NCI-H446 treated with DMSO at 0.1 percent for 48 hours (cell line): ENCODE measurements around the gene LHX5.
A peak's percentile ranks its signal among the peaks of the same experiment; 100 is the strongest.

ENCODE experiments used
- DNase-seq: peaks from one replicate; lab custom pipeline; 2025; lab: John Stamatoyannopoulos, UW

The LHX5 gene

DNA sequence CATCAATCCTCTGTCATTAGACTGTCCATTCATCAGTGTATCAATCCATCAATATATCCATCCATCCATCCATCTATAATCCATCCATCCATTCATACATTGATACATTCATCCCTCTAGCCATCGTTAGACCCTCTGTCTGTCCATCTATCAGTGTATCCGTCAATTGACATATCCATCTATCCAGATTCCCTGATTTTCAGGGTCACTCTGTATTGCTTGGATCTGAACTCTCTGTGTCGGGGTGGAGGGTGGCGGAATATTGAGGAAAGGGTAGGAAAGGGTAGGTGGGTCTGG is 32.4 kb downstream of the LHX5 start:
- no peak for DNase-seq

DNA sequence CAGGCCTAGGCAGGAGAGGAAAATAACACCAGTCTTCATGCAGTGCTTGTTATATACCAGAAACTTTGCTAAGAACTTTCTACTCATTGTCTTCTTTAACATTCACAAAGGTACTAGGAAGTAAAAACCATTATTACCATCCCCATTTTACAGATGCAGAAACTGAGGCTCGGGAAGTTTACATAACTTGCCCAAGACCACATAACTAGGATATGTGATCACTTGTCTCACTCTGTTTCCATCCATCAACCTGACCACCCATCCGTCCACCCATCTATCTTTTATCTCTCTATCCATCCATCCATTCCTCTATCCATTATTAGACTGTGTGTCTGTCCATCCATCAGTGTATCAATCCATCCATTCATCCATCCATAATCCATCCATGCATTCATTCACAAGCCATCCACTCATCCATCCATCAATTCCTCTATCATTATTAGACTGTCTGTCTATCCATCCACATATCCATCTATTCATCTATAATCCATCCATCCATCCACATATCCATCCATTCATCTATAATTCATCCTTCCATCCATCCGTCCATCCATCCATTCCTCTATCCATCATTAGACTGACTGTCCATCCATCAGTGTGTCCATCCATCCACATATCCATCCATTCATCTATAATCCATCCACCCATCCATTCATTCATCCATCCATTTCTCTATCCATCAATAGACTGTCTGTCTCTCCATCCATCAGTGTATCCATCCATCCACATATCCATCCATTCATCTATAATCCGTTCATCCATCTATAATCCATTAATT is 33.0 kb downstream of the LHX5 start:
- DNase-seq, result no peak

DNA sequence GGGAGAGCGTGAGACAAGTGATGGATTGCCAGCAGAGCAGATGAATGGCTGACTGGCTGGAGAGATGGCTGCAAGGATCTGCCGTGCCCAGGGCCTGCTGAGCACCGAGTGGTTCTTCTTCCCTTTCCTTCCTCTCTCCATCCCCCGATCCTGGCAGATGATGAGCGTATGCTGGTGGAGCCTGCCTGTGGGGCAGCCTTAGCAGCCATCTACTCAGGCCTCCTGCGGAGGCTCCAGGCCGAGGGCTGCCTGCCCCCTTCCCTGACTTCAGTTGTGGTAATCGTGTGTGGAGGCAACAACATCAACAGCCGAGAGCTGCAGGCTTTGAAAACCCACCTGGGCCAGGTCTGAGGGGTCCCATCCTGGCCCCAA is 34.0 kb downstream of the LHX5 start:
- DNase-seq, result no peak

DNA sequence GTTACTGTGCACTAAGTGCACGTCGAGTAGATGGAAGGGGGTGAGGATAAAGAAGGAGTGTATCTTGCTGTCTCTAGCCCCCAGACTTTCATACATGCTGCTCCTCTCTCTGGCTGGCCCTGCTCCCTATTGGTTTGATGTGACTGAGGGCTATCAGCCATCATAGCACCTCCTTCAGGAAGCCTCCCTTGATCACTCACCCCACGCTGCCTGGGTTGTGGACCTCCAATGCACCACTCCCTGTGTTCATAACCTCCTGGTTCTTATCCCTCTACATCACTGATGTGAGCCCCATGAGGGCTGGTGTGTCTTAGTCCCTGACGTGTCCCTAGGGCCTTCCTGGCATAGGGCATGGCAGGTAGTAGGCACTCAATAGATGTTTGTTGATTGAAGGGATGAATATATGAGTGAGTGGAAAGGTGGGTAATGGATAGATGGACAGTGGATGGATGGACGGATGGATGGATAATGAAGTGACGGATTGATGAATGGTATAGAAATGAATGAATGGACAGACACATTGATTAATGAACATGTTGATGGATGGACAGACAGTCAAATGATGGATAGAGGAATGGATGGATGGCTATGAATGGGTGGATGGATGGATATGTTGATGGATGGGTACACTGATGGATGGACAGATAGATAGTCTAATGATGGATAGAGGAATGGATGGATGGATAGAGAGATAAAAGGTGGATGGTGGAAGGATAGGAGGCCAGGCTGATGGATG is 34.5 kb downstream of the LHX5 start:
- DNase-seq, result no peak

DNA sequence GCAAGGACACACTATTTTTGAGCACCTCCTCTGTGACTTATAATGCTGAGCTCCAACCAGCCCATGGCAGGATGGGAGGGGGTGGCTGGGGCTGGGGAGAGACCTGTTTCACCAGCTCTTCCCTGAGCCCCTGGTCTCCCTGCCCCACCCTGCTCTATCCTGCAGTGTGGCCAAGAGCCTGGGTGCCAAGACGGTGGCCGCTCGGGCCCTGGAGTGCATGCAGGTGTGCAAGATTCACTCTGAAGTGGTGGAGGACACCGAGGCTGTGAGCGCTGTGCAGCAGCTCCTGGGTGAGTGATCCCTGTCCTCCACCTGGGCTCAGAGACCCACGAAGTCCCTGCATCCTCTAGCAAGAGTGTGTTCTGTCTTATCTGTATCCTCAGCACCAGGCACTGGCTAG is 35.1 kb downstream of the LHX5 start:
- DNase-seq, result no peak

DNA sequence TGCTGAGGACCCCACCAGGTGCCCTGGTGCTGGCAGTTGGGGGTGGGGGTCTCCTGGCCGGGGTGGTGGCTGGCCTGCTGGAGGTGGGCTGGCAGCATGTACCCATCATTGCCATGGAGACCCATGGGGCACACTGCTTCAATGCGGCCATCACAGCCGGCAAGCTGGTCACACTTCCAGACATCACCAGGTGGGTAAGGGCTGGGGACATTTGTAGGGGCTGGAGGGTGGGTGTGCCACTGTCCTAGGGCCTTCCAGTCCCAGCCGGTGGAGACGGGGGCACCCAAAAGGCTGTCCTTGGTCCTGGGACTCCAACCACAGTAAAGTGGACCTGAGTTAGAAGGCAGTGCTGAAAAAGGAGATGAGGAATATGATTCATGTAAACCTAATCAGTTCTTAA is 36.3 kb downstream of the LHX5 start:
- DNase-seq, result no peak

DNA sequence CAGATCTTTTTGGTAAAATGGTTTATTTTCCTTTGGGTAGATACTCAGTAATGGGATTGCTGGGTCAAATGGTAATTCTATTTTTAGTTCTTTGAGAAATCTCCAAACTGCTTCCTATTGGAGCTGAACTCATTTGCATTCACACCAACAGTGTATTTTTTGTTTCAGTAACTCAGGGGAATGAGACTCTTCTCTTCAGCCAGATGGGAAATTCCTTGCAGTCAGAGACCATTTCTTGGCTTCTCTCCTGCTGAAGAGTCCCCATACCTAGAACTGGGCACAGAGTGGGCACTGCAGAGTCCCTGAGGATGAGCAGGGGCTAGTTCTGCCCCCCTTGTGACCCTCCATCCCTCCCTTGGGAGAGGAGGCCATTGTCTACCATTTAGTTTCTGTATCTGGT is 38.7 kb downstream of the LHX5 start:
- DNase-seq, result no peak

DNA sequence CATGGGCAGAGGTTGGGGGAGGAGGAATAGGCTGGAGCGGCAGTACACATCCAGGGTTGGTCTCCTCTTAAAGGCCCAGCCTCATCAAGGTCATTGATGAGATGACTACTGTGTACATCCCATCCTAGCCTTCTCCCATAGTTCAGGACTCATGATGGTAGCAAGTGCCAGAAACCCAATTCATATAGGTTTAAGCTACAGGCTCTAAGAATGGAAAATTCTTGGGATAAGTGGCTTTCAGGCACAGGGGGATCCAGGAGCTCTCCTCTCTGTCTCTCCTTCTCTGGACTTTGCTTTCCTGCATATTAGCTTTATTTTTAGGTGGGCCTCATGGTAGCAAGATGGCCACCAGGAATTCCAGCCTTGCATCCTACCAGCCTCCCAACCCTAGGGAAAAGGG is 43.2 kb downstream of the LHX5 start:
- DNase-seq, result no peak

DNA sequence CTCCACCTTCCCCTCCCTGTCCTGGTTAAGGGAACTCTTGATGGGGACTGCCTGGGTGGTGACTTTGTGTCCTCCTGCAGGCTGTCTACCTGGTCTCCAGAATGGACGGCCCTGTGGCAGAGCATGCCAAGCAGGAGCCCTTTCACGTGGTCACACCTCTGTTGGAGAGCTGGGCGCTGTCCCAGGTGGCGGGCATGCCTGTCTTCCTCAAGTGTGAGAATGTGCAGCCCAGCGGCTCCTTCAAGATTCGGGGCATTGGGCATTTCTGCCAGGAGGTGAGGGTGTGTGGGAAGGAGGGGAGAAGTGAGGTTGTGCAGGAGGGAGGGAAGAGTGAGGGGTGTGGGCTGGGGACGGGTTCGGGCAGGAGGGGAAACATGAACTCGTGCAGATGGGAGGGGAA is 43.8 kb downstream of the LHX5 start:
- DNase-seq, result no peak

DNA sequence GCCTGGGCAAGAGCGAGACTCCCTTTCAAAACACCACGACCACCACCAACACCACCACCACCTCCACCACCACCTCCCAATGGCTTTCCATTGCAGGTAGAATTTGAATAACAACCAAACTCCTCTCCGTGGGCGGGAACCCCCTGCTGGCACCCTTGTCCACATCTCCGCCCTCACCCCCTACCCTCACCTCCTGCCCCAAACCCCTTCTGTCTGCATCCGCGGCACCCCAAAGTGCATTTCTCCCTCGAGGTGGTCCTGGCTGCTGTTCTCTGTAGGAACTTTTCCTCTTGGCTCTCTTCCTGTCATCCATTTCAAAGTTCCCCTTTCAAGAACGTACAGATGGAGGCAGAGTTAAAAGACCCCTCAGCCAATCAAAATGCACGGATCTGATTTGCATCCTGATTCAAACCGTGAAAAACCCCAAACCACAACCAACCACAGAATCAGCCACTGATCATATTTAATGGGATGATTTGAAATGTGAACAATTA is 45.7 kb downstream of the LHX5 start:
- no peak for DNase-seq

DNA sequence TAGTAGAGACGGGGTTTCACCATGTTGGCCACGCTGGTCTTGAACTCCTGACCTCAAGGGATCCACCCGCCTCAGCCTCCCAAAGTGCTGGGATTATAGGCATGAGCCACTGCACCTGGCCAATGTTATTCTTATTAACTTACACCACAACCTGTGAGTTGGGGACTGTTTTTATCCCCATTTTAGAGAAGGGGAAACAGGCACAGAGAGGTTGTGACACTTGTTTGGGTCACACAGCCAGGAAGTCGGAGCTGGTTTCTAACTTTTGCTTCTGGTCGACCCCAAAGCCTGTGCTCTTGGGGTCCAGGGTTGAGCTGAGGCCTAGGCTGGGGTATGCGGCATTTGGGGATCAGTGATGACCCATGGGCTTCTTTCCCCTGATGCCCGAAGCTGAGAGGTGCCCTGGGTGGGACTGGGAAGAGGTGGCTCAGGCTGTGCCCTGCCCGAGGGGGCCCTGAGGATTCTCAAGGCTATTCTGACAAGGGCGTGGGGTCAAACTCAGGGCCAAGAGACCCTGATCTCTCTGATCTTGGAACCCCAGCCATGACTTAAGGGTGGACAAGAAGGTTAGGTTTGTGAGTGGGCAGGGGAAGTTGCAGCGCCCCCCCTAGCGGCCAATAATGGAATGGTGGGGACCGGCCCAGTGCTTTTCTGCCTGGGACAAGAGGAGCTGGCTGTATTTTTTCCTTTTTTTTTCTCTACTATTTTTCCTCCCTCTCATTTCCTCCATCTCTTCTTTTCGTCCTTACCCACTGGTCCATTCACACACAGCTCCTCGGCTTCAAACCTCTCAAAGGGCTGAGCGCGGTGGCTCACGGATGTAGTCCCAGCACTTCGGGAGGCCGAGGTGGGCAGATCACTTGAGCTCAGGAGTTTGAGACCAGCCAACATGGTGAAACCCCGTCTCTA is 46.5 kb downstream of the LHX5 start:
- no peak for DNase-seq

DNA sequence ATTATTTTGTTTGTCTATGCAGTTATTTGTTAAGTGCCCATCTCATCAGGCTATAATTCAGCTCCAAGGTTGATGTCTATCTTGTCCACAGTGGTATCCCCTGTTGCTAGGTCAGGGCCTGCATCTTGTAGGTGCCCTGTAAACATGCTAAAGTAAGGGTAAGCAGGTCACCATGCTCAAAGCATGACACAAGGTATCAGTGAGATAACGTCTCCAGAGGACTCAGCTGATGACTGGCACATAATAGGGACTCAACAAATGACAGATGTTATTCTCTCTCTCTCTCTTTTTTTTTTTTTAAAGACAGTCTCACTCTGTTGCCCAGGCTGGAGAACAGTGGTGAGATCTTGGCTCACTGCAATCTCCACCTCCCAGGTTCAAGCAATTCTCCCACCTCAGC is 47.2 kb downstream of the LHX5 start:
- no peak for DNase-seq

DNA sequence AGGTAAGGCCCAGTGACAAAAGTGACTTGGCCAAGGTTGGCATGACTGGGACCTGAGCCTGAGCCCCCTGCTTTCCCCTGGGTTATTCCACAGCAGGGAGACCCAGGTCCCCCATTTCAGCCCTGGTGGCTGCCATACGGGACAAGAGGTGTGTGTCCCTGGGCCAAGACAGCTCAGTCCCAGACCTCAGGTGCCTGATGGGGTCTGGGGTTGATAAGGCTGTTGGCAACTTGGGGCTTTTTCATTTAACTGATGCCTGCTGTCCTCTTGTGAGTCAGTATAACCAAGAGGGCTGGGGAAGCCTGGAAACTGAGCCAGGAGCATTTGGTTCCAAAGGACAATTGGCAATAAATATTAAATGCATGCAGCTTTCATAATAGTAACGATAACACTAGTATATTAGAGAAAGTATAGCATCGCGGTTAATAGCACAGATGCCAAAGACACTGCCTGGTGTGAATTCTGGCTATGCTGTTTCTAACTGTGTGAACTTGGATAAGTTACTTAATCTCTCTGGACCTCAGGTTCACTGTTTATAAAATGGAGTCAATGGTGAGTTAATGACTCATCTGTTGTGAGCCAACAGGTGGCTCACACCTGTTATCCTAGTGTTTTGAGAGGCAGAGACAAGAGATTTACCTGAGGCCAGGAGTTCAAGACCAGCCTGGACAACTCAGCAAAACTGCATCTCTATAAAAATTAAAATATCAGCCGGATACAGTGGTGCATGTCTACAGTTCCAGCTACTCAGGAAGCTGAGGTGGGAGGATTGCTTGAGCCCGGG is 48.6 kb downstream of the LHX5 start:
- no peak for DNase-seq

DNA sequence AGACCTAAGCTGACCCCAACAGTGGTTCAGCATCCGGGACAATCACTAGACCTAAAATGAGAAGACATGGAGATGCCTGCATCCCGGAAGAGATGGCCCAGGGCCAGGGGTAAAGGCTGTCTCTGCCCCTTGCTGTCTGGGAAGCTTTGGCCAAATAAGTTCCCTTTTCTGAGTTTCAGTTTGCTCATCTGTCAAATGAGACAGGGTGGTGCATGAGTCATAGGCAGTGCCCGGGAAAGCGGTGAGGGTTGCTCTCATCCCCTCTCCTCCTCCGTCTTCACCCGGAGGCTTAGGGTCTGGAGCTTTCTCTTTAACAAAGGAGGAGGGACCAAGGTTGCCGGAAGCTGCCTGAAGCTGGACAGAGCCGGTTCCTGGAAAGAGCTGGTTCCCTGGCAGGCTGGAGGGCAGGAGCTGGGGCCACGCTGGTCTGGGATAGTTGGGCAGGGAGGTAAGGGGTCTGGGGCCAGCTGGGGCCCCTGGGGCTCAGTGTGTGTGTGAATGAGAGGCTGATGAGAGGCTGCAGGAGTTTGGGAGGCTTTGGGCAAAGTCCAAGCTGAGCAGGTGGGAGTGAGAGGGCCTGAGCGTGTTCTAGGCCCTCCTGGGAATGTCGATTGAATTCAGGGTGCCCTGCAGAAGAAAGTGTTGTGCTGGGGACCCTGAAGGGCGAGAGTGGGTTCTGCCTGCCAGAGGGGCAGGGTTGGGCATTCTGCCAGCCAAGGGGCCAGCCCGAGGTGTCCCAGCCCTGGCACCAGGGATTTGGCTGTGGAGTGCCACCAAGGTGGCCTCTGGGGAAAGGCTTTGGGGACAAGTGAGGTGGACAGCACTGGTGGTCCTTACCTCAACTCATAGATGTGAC is 49.4 kb downstream of the LHX5 start, which contains the start of gene SDSL:
SDSL (plus strand) TSS at position 351 of the 856 bp plus-strand sequence. CDS start 5,603 bp downstream, outside the sequence.
- peak; percentile 69 for DNase-seq

DNA sequence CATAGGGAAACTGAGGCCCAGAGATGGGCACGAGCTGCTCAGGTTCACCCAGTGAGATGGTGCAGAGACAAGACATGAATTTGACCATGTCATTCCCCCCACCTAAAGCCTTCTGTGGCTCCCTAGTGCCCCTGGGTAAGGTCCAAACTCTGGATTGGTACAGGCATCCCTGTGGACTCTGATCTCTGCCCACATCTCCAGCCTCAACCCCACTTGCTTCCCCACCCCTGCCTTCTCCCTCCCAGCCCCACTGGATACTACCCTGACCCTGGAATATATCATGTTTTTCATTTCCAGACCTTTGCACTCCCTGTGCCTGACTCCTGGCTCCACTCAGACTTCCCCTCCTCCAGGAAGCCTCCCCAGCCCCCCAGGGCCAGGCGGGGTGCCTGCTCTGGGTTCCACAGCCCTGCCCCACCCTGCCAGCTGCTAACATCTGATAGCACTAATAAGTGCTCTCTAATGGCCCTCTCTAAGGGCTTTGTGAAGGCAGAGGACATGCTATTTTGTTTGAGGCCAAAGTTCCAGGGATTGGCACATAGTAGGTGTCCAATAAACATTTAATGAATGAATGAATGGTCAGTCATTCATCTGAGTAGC is 50.6 kb downstream of the LHX5 start:
- DNase-seq, result no peak

DNA sequence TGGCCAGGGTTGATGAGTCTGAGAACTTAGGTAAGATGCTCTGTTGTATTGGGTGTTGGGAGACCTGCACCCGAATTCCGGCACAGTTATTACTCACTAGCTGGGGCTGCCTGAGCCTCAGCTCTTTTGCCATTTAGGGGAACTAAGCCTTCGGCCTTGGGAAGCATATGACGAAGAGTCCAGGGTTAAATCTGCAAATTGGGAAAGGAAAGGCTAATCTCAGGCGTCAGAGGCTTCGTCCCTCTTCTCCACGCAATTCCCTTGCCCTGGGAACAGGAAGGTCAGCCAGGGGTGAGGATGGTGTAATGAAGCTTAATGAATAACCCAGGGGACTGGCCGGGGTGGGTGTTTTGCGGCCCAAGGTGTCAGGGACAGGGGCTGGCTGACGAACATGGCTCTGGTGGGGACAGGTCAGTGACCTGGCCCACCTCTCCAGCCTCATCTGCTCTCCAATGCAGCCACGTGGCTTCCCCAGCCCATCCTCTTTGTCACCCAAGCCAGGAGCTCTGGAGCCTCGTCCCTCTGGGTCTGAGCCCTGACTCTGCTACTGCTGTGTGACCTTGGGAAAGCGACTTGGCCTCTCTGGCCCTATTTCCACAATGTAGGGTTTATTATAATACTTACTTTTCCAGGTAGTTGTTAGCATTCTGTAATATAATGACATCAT is 53.3 kb downstream of the LHX5 start:
- DNase-seq, result no peak

DNA sequence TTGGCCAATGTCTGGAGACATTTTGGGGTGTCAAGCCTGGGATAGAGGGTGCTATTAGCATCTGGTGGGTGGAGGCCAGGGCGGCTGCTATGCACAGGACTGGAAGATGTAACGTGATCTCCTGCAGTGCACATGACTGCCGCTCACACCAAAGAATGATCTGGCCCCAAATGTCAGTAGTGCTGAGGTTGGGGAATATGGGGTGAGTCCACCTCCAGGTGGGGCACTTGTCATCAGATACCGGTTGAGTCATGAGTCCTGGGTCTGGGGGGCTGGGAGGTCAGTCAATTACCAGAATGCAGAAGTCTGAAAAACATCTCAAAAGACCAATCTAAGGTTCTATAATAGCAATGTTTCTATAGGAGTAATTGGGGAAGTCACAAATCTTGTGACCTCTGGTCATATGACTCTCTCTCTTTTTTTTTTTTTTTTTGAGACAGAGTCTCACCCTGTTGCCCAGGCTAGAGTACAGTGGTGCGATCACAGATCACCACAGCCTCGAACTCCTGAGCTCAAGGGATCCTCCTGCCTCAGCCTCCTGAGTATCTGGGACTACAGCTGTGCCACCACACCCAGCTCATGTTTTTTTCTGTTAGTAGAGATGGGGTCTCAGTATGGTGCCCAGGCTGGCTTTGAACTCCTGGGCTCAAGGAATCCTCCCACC is 55.4 kb downstream of the LHX5 start:
- no peak for DNase-seq

DNA sequence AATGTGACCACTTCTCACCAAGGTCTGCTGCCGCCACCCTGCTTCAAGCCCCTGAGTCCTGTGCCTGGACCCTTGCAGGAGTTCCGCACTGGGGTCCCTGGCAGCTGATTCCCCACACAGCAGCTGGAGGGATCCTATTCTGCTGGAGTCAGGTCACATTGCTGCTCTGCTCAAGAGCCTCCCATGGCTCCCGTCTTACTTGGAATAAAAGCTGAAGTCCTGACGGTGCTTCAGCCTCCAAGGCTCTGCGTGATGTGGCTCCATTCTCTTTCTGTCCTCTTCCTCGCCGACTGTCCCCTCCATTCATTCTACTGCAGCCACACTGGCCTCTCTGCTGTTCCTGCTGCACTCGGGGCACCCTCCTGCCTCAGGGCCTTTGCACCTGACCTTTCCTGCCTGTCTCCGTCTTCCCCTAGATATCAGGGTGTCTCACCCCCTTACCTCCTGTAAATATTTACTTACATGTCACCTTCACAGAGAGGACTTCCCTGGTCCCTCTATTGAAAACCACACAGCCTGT is 57.1 kb downstream of the LHX5 start:
- no peak for DNase-seq

DNA sequence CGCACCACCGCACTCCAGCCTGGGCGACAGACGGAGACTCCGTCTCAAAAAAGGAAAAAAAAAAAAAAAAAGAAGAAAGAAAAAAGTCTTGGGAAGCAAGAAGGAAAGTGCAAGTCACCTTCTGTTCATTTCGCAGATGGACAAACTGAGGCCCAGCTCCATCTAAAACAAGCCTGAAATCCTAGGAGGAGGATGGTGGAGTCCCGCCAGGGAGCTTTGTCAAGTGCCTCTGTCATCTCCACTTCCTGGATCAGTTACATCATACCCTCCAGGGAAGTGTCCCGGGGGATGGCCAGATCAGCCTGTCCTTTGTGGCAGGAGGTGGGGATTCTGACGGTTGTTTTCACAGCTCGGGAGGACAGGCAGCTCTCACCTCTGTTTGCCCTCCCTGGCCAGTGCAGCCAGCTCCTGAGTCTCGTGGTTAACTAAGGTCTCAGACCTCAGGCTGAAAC is 58.2 kb downstream of the LHX5 start:
- DNase-seq, result no peak
